Esophagus muscularis mucosa (tissue), 4 donors: ENCODE data around the gene KYNU.

Source experiments
- CTCF ChIP-seq, 3 experiments: fragments of 200-600 bp in 2 of 3; fragments of 450-650 bp in 1 of 3; sonication (generic) in 2 of 3; IDR thresholded peaks; one replicate each; pipeline ENCODE4 v1.5.1; 2017 to 2019; ENCODE audit warnings: antibody characterized with exemption in 3 of 3, mild to moderate bottlenecking in 2 of 3, moderate library complexity in 1 of 3
- EP300 ChIP-seq: sonication (generic); formaldehyde crosslinking; IDR thresholded peaks from one replicate; pipeline ENCODE4 v1.6.1; 2017; ENCODE audit warnings: antibody characterized with exemption
- POLR2A ChIP-seq: fragments of 450-650 bp; IDR thresholded peaks from one replicate; pipeline ENCODE4 v1.6.1; 2017; ENCODE audit warnings: antibody characterized with exemption, moderate library complexity, mild to moderate bottlenecking, low read depth
- POLR2AphosphoS5 ChIP-seq, 2 donors: sonication (generic); formaldehyde crosslinking; IDR thresholded peaks; one replicate each; pipeline ENCODE4 v1.6.1; 2017; ENCODE audit warnings: antibody characterized with exemption in 2 of 2

- TF ChIP-seq CTCF (IDR thresholded peaks at IDR 0.05): peak; percentile 23 to 54 (median 37)
- no peak for TF ChIP-seq POLR2A
- no peak for TF ChIP-seq POLR2AphosphoS5 (IDR thresholded peaks at IDR 0.05)
- TF ChIP-seq EP300: no peak
Observed at GRCh38 chr2:142980246-142981068, 103.0 kb downstream of the KYNU start.
